H1 (cell line): ENCODE data around the gene OOEP. TPM values are rescaled to one million over a fixed set of nuclear protein-coding genes. Genes with fewer than 3 reads are reported as not detected.

Experiments used
- CTCF ChIA-PET: fragments of 300-600 bp; sonication (Branson Sonifier 250); formaldehyde crosslinking; loops from one replicate; lab custom pipeline; 2021; ENCODE audit not compliant: partially characterized antibody; lab: Charles Lee
- POLR2A ChIA-PET: fragments of 300-600 bp; sonication (Branson Sonifier 250); formaldehyde crosslinking; loops from one replicate; lab custom pipeline; 2021; ENCODE audit warnings: inconsistent platforms; ENCODE audit not compliant: partially characterized antibody; lab: Charles Lee
- DNase-seq, 2 experiments: peaks; one replicate each; pipeline versions ENCODE4 v3.0.0 to v3.0.0-alpha.2; 2010 to 2022; ENCODE audit warnings: low spot score in 2 of 2, low read depth in 1 of 2, mixed read lengths in 1 of 2
- FAIRE-seq: peaks from 2 replicates; lab custom pipeline; 2011; peaks lifted over from hg19 to GRCh38; lab: Jason Lieb, UNC
- H2AFZ ChIP-seq: 2 replicates; pipeline ENCODE4 v1.8.1; 2012; ENCODE audit warnings: low read length, inconsistent platforms
- H2AK5ac ChIP-seq: 2 replicates; pipeline ENCODE4 v1.6.1; 2013; ENCODE audit warnings: low read depth, low read length
- H2BK120ac ChIP-seq: replicated peaks from 2 replicates; pipeline ENCODE3; 2013; ENCODE audit warnings: low read depth, low read length, inconsistent platforms
- H2BK12ac ChIP-seq: 2 replicates; pipeline ENCODE4 v1.6.1; 2013; ENCODE audit warnings: low read depth, low read length
- H2BK15ac ChIP-seq: 2 replicates; pipeline ENCODE4 v1.6.1; 2013; ENCODE audit warnings: low read length
- H2BK20ac ChIP-seq: 2 replicates; pipeline ENCODE4 v1.6.1; 2013; ENCODE audit warnings: low read length
- H2BK5ac ChIP-seq: 2 replicates; pipeline ENCODE4 v1.6.1; 2013; ENCODE audit warnings: low read depth, low read length
- H3K14ac ChIP-seq: 2 replicates; pipeline ENCODE4 v1.6.1; 2013; ENCODE audit warnings: inconsistent platforms; ENCODE audit not compliant: insufficient read length
- H3K18ac ChIP-seq: 2 replicates; pipeline ENCODE4 v1.6.1; 2013; ENCODE audit warnings: low read length; ENCODE audit errors: extremely low read depth
- H3K23ac ChIP-seq: 2 replicates; pipeline ENCODE4 v1.6.1; 2013; ENCODE audit warnings: inconsistent platforms; ENCODE audit not compliant: insufficient read length
- H3K23me2 ChIP-seq: 2 replicates; pipeline ENCODE4 v1.6.1; 2013; ENCODE audit warnings: low read depth, low read length
- H3K27ac ChIP-seq: 2 replicates; pipeline ENCODE4 v1.6.1; 2011; ENCODE audit warnings: low read depth, low read length, inconsistent platforms
- H3K27me3 ChIP-seq, 4 experiments: replicated peaks in 1 of 4; 1 replicate in 1 of 4; 2 replicates in 3 of 4; pipeline versions ENCODE4 v1.6.1 to v1.8.1; 2011 to 2013; ENCODE audit warnings: low read length in 3 of 4, mild to moderate bottlenecking in 3 of 4, inconsistent platforms in 2 of 4, mixed read lengths in 2 of 4, moderate library complexity in 1 of 4; ENCODE audit not compliant: control insufficient read depth in 3 of 4, insufficient read depth in 3 of 4; ENCODE audit errors: extremely low read depth in 1 of 4
- H3K36me3 ChIP-seq, 4 experiments: 2 replicates each; pipeline versions ENCODE4 v1.6.1 to v1.8.1; 2011 to 2013; ENCODE audit warnings: mild to moderate bottlenecking in 4 of 4, low read length in 3 of 4, moderate library complexity in 2 of 4, control low read depth in 1 of 4, inconsistent platforms in 1 of 4; ENCODE audit not compliant: insufficient read depth in 4 of 4, control insufficient read depth in 2 of 4
- H3K4ac ChIP-seq: replicated peaks from 2 replicates; pipeline ENCODE3; 2013; ENCODE audit warnings: low read length, low read depth, mixed read lengths, inconsistent platforms; ENCODE audit not compliant: insufficient read length
- H3K4me1 ChIP-seq, 4 experiments: replicated peaks in 1 of 4; 1 replicate in 1 of 4; 2 replicates in 3 of 4; pipeline versions ENCODE4 v1.6.1 to v1.8.1; 2011 to 2013; ENCODE audit warnings: low read length in 3 of 4, inconsistent platforms in 2 of 4, mixed read lengths in 1 of 4; ENCODE audit not compliant: insufficient read depth in 4 of 4, control insufficient read depth in 3 of 4
- H3K4me2 ChIP-seq, 2 experiments: 2 replicates each; pipeline versions ENCODE4 v1.6.1 to v1.8.1; 2011 to 2013; ENCODE audit warnings: low read depth in 2 of 2, low read length in 2 of 2, control low read depth in 1 of 2, inconsistent platforms in 1 of 2, mild to moderate bottlenecking in 1 of 2; ENCODE audit not compliant: insufficient read depth in 1 of 2
- H3K4me3 ChIP-seq, 4 experiments: fragments of 200-600, 300-600 bp in 1 of 4; sonication (generic), shearing (Covaris generic), sonication (Bioruptor Twin) in 1 of 4; 2 replicates each; pipeline versions ENCODE4 v1.5.1 to v1.8.1; 2011 to 2016; ENCODE audit warnings: low read length in 4 of 4, low read depth in 3 of 4, control low read depth in 2 of 4, inconsistent platforms in 2 of 4, mild to moderate bottlenecking in 2 of 4, mixed read lengths in 1 of 4, moderate library complexity in 1 of 4; ENCODE audit not compliant: insufficient read depth in 2 of 4; ENCODE audit errors: extremely low read depth in 1 of 4
- H3K56ac ChIP-seq: replicated peaks from 2 replicates; pipeline ENCODE3; 2013; ENCODE audit warnings: low read depth, mild to moderate bottlenecking, mixed read lengths, low read length, inconsistent platforms; ENCODE audit not compliant: insufficient read length
- H3K79me1 ChIP-seq: 2 replicates; pipeline ENCODE4 v1.6.1; 2013; ENCODE audit warnings: low read depth, low read length, control low read depth
- H3K79me2 ChIP-seq, 2 experiments: 2 replicates each; pipeline versions ENCODE4 v1.6.1 to v1.8.1; 2012 to 2013; ENCODE audit warnings: low read length in 2 of 2, mild to moderate bottlenecking in 2 of 2, inconsistent platforms in 1 of 2; ENCODE audit not compliant: insufficient read depth in 2 of 2, control insufficient read depth in 1 of 2
- H3K9ac ChIP-seq, 4 experiments: replicated peaks in 1 of 4; 1 replicate in 1 of 4; 2 replicates in 3 of 4; pipeline versions ENCODE4 v1.6.1 to v1.8.1; 2011 to 2013; ENCODE audit warnings: low read depth in 3 of 4, low read length in 3 of 4, control low read depth in 2 of 4, mild to moderate bottlenecking in 2 of 4, moderate library complexity in 2 of 4, inconsistent platforms in 1 of 4; ENCODE audit errors: extremely low read depth in 1 of 4
- H3K9me3 ChIP-seq, 2 experiments: 2 replicates each; pipeline versions ENCODE4 v1.6.1 to v1.8.1; 2012 to 2013; ENCODE audit warnings: mild to moderate bottlenecking in 2 of 2, moderate library complexity in 2 of 2, control low read depth in 1 of 2, inconsistent platforms in 1 of 2, low read depth in 1 of 2, low read length in 1 of 2, mixed read lengths in 1 of 2; ENCODE audit not compliant: insufficient read depth in 2 of 2
- H4K20me1 ChIP-seq, 2 experiments: replicated peaks in 1 of 2; 2 replicates each; pipeline versions ENCODE3 to v1.8.1; 2011 to 2013; ENCODE audit warnings: inconsistent platforms in 2 of 2, low read length in 2 of 2, mild to moderate bottlenecking in 1 of 2; ENCODE audit not compliant: insufficient read depth in 2 of 2, control insufficient read depth in 1 of 2
- H4K5ac ChIP-seq: 2 replicates; pipeline ENCODE4 v1.6.1; 2013; ENCODE audit warnings: low read length, low read depth, mixed read lengths, inconsistent platforms; ENCODE audit not compliant: insufficient read length
- H4K8ac ChIP-seq: 2 replicates; pipeline ENCODE4 v1.8.0; 2013; ENCODE audit warnings: mild to moderate bottlenecking, moderate library complexity, low read length, inconsistent platforms; ENCODE audit not compliant: insufficient read depth; ENCODE audit errors: extremely low read depth
- H4K91ac ChIP-seq: replicated peaks from 2 replicates; pipeline ENCODE3; 2013; ENCODE audit warnings: low read length, mixed read lengths, inconsistent platforms; ENCODE audit not compliant: insufficient read length
- BRCA1 ChIP-seq: IDR thresholded peaks from 2 replicates; pipeline ENCODE4 v1.6.1; 2012; ENCODE audit warnings: low read depth, low read length, improper control_type of control experiment
- CBX5 ChIP-seq: fragments of 300-800, 300-1000 bp; sonication (generic); IDR thresholded peaks from 2 replicates; pipeline ENCODE4 v1.7.1; 2016; ENCODE audit warnings: antibody characterized with exemption, low read length, low read depth
- SUZ12 ChIP-seq: fragments of 200-600 bp; sonication (generic); IDR thresholded peaks from 2 replicates; pipeline ENCODE4 v1.6.1; 2012; ENCODE audit warnings: mild to moderate bottlenecking, inconsistent platforms, low read length, moderate library complexity, mixed read lengths
- WGBS, 2 experiments: shearing (Covaris generic) in 1 of 2; methylation state at CpG; one replicate each; pipeline versions ENCODE4 v1.1.6 to v1.1.7; 2013 to 2015; ENCODE audit warnings: low lambda C conversion rate in 2 of 2, mixed read lengths in 2 of 2, inconsistent platforms in 1 of 2, low coverage in 1 of 2, missing lambda C conversion rate in 1 of 2; ENCODE audit not compliant: insufficient replicate concordance in 2 of 2, insufficient coverage in 1 of 2, insufficient read length in 1 of 2; ENCODE audit errors: extremely low coverage in 1 of 2, missing lambda C conversion rate in 1 of 2; 5-methylcytosine and 5-hydroxymethylcytosine counted together
- polyA plus RNA-seq, 7 experiments: library from polyadenylated mRNA; depleted of rRNA in 3 of 7; stranded (reverse) in 5 of 7; unstranded in 2 of 7; fragments of >200 nt in 5 of 7; fragments of 200-250 nt in 2 of 7; gene quantifications; 1 replicate in 5 of 7; 2 replicates in 1 of 7; 4 replicates in 1 of 7; pipeline versions ENCODE4 v1.2.1 to v1.2.3, GENCODE V29; 2011 to 2013; ENCODE audit warnings: missing spikeins in 2 of 7, mixed read lengths in 2 of 7
- total RNA-seq: library from RNA; stranded (reverse); fragmentation: NEBNext Ultra II Directional; extraction: Animal tissue kit (Norgen Biotek cat#: 25700); gene quantifications from 2 replicates; pipeline ENCODE4 v1.2.1, GENCODE V29; 2021

The OOEP gene
- total and polyA plus RNA-seq, 2 of the 8 experiments (the other 6 are each of a cell fraction or from before 2014, with no cell fraction given), result 0.20 to 0.41 TPM

- POLR2A ChIA-PET, result interaction anchor here (1.7 kb wide), 1 partner anchor 76 kb away, joined by 3 read pairs; no protein-coding TSS in a partner anchor
- 82% methylated on average over 1 of the region's 1 CpG; no CpG with 5 or more reads in 1 of the 2 experiments for WGBS, 2 experiments
- TF ChIP-seq BRCA1 (no peak), SUZ12 (no peak), CBX5 (no peak)
These were observed 5.5 kb upstream of the OOEP start for GRCh38 chr6:73375216-73375615.

More at GRCh38 chr6:73375216-73375615, 5.5 kb upstream of the OOEP start:
- H3K56ac ChIP-seq, result no peak overlapping the region
- no peak overlapping the region for H2BK15ac ChIP-seq
- no peak overlapping the region for H2AFZ ChIP-seq
- H3K18ac ChIP-seq, result no peak overlapping the region
- no peaks in the 10 kb centered on the region for H3K23me2 ChIP-seq
- H3K9ac ChIP-seq, result no peak overlapping the region
- H3K36me3 ChIP-seq, result no peaks in the 10 kb centered on the region
- no peak overlapping the region for H2BK5ac ChIP-seq
- H3K27ac ChIP-seq, result no peak overlapping the region
- H3K27me3 ChIP-seq, result no peaks in the 10 kb centered on the region
- no peak overlapping the region for H3K4ac ChIP-seq
- no peaks in the 10 kb centered on the region for H4K20me1 ChIP-seq
- H3K4me2 ChIP-seq, result no peak overlapping the region
- H2BK20ac ChIP-seq, result no peak overlapping the region
- no peak overlapping the region for H4K5ac ChIP-seq
- H2BK12ac ChIP-seq, result no peak overlapping the region
- DNase-seq (no peak), FAIRE-seq (no peak)
- no peaks in the 10 kb centered on the region for H3K79me1 ChIP-seq
- no peak overlapping the region for H3K14ac ChIP-seq
- no peak overlapping the region for H4K8ac ChIP-seq
- no peak overlapping the region for H3K23ac ChIP-seq
- no peak overlapping the region for H4K91ac ChIP-seq
- H3K4me1 ChIP-seq, result no peaks in the 10 kb centered on the region
- H3K9me3 ChIP-seq, result peaks cover 0 to 4% of the 10 kb centered on the region in 2 experiments; a peak in 1 of 4 replicates
- H2BK120ac ChIP-seq, result no peak overlapping the region
- H2AK5ac ChIP-seq, result no peak overlapping the region
- no peaks in the 10 kb centered on the region for H3K79me2 ChIP-seq
- H3K4me3 ChIP-seq, result no peak overlapping the region
- CTCF ChIA-PET, result interaction anchor here (0.6 to 1.3 kb wide), 3 partner anchors 13 to 25 kb away, joined by 3 to 9 read pairs (median 4); no protein-coding TSS in a partner anchor
